A172 (cell line): Measurements from ENCODE around the gene PHKG1. TPM values are rescaled to one million over a fixed set of nuclear protein-coding genes. Genes with fewer than 3 reads are reported as not detected.
"Not testable (repeated sequence)": the region's sequence is repeated elsewhere in the genome, so short reads cannot be mapped to it uniquely, and the experiment has no call there.

Experiments used
- DNase-seq: peaks from one replicate; pipeline ENCODE4 v3.0.0-alpha.2; 2015; ENCODE audit warnings: low spot score
- total RNA-seq: library from RNA; depleted of rRNA; stranded (reverse); fragments of >200 nt; shearing (Covaris generic); gene quantifications from 2 replicates; pipeline ENCODE4 v1.2.3, GENCODE V29; 2014; rRNA removed

PHKG1 gene
- 0.28 TPM in 1 of 2 replicates, not detected in the other for total RNA-seq

GRCh38 chr7:56092789-56093531, at the start of gene PHKG1:
Gene PHKG1 (minus strand): TSS chr7:56092952. CDS start chr7:56088941, 4,011 bp downstream.
- DNase-seq: peak; percentile 84

GRCh38 chr7:56131062-56131461, 38.3 kb upstream of the PHKG1 start:
- not testable (repeated sequence) for DNase-seq

GRCh38 chr7:56127241-56127975, 34.7 kb upstream of the PHKG1 start:
- DNase-seq: no peak

- DNase-seq: no peak
Measured at GRCh38 chr7:56125831-56126230, 33.1 kb upstream of the PHKG1 start.

- no peak for DNase-seq
Measured at GRCh38 chr7:56124981-56125380, 32.2 kb upstream of the PHKG1 start.

- DNase-seq: no peak
Measured at GRCh38 chr7:56121440-56121839, 28.7 kb upstream of the PHKG1 start.

GRCh38 chr7:56115852-56116538, 23.2 kb upstream of the PHKG1 start, which contains the start of gene NUPR2:
Gene NUPR2 (minus strand): TSS chr7:56116417. CDS start chr7:56116314, 103 bp downstream.
- DNase-seq: no peak

- DNase-seq: not testable (repeated sequence)
Measured at GRCh38 chr7:56112244-56112643, 19.5 kb upstream of the PHKG1 start.

GRCh38 chr7:56110611-56111010, 17.9 kb upstream of the PHKG1 start:
- DNase-seq: no peak

GRCh38 chr7:56107954-56108258, 15.2 kb upstream of the PHKG1 start:
- no peak for DNase-seq

GRCh38 chr7:56106108-56107073, 13.6 kb upstream of the PHKG1 start, which contains the start of gene CHCHD2:
Gene CHCHD2 (minus strand): TSS chr7:56106476. CDS start chr7:56106413, 63 bp downstream.
- DNase-seq: peak; percentile 100

GRCh38 chr7:56105508-56105907, 12.8 kb upstream of the PHKG1 start:
- DNase-seq: peak; percentile 83

GRCh38 chr7:56104138-56104537, 11.4 kb upstream of the PHKG1 start:
- DNase-seq: not testable (repeated sequence)

- no peak for DNase-seq
Measured at GRCh38 chr7:56099653-56100052, 6.9 kb upstream of the PHKG1 start.

- DNase-seq: not testable (repeated sequence)
Measured at GRCh38 chr7:56098187-56099008, 5.6 kb upstream of the PHKG1 start.

- DNase-seq: peak; percentile 80
Measured at GRCh38 chr7:56097700-56098099, 4.9 kb upstream of the PHKG1 start.

- DNase-seq: not testable (repeated sequence)
Measured at GRCh38 chr7:56092388-56092787, 364 bp downstream of the PHKG1 start.

- DNase-seq: no peak
Measured at GRCh38 chr7:56091591-56091990, 1.2 kb downstream of the PHKG1 start.

- DNase-seq: no peak
Measured at GRCh38 chr7:56087445-56087844, 5.3 kb downstream of the PHKG1 start.

GRCh38 chr7:56086761-56087160, 6.0 kb downstream of the PHKG1 start:
- DNase-seq: no peak
